NCI-H82 treated with DMSO at 0.1 percent for 48 hours (cell line): ENCODE data around the gene TPPP3.
A peak's percentile ranks its signal among the peaks of the same experiment; 100 is the strongest.

Source experiments
- DNase-seq: peaks from one replicate; lab custom pipeline; 2025; ENCODE audit not compliant: unreplicated experiment; lab: John Stamatoyannopoulos, UW

TPPP3 gene

DNA sequence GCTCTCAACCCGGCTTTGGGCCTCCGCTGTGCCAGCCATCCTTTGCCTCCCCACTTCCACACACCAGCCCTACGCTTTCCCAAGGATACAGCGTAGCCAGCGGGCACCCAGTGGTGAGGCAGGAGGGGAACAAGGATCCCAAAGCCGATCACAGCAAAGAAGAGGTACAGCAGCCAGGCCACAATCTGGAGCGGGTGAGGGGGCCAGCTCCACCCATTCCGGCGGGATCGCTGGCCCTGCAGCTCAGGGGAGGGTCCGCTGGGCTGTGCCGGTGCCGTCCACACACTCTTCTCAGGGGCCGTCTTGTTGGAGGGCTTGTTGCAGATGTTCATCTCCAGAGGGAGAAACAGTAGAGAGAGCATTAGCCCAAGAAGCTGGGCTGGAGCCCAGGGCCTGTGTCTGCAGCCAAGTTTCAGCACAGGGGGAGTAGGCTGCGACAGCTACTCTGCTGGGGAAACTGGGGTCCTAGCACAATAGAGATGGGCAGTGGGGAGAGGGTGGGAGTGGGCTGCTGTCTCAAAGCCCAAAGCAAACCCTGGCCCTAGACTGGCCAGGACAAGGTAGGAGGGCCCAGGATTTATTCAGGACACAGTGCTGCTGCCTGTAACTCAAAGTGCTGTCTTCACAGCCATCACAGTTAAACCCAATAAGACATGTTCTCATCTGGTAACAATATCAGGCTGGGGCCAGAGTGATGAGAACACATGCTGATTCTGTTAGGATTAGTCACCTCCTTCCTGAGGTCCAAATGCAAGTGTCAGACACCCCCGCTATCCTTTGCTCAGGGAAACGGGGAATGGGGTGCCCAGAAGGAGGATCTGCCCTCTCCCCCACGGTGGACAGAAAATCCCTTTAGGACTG, 13.0 kb upstream of the TPPP3 start:
- no peak for DNase-seq

DNA sequence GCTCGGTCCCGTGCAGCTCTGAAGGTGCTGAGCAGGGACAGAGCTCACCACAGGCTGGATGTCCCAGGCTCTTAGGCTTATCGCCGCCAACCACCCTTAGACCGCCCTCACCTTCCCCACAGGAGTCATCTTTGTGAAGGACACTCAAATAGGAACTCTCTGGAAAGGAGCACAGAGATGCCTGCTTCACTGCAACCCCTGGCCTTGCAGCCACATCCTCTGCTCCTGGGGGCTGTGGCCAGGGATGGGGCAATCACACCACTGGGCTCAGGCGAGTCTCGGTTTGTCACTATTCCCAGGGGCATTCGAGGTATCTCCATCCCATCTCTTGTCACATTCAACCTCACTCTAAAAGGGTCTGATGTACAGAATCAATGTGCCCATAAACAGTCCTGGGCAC, 12.0 kb upstream of the TPPP3 start:
- DNase-seq: no peak

DNA sequence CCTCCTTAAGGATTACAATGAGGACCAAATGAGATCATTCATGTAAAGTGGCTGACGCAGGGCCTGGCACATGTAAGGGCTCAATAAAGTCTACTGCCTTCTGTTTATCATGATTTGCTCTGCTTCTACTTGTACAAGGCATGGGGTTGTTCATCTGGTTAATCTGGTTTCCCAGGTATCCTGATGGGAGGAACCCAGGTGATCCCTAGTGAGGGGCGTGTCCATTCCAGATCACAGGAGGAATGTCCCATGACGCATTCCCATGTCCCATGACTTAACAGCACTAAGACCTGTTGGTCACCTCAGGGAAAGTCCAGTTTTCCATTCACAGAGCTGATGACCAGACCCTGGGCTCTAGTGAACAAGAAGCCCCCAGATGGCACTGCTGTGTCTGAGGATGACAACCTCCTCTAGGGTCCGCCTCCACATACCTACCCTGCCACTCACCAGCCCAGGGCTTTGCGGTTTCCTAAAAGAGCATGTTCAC, 11.5 kb upstream of the TPPP3 start:
- DNase-seq: no peak

DNA sequence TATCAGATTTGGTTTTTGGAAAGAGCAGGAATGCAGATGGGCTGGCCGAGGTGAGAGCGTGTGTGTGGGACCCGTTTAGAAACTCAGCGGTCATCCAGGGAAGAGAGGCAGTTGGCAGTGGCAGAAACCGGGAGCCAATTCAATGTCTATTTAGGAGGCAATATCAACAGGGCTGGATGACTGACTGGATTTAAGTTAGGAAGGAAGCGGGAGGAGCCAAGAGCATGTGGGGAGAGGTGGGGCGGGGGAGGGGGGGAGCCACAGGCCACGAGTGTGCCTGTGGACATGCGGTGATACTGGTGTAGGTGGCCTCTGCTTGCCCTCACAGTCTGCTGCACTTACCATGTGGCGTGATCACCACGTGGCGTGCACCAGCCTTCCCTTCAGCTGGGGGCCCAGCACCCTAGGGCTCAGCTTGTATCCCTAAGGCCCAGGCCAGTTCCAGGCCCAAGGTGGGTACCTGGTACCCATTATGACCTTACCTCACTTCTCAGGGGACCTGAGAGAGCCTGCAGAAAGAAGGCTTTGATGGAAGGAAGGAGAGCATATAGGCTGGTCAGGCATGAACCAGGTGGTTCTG, 10.8 kb upstream of the TPPP3 start:
- DNase-seq: no peak

DNA sequence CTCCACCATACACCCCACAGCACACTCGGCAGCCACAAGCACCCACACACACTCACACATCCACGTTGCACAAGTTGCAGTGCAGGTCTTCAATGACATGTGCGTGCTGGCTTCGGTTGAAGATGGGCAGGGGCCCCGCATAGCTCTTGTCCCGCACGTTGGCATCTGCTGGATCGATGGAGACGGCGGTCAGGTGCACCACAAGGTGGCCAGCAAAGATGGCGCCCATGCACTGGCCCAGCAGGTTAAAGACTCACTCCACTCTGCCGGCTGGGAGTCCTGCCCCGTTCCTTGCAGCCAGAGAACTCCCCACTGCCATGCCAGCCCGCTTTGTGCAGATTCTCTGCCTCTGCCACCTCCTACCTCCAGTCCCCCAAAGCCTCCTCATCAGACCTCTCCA, 7.6 kb upstream of the TPPP3 start:
- no peak for DNase-seq

DNA sequence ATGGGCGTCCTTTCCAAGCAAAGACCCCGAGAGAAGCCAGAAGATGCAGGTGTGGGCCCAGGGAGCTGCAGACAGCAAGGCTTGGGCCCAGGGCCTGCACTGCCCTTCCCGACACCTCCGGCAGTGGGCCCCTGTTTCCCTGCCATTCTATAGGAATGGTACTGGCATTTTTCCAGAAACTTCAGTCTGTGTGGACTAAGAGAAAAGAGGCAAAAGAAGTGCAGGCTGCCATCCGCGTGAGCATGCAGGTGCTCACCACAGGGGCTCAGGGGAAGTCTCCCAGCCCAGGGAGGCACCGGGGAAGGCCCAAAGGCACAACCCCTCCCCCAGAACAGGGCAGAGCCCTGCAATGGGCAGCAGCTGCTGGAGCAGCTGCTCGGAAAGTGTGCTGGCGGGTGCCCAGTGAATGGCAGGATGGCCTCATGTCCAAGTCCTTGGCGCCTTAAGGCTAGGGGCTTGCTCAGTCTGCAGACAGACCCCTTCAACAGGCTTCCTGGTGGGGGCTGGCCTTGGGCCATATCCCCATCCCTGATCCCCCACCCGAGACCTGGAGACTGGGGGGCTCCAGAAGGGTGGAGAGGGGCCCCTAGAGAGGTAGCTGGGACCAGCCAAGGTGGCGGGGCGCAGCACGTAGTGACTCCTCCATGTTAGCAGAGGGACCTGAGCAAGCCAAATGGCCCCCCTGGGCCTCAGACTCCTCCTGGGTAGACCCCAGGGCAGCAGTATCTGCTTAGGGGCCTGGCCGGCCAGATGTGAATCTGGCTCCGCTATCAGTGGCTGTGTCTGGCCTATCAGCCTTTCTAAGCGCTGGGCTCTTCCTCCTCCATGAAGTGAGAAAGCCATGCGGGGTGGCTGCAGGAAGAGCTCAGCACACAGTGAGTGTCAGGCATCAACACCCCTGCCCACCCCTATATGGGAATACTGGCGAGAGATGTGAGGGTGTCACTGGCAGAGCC, 6.7 kb upstream of the TPPP3 start:
- DNase-seq: no peak

DNA sequence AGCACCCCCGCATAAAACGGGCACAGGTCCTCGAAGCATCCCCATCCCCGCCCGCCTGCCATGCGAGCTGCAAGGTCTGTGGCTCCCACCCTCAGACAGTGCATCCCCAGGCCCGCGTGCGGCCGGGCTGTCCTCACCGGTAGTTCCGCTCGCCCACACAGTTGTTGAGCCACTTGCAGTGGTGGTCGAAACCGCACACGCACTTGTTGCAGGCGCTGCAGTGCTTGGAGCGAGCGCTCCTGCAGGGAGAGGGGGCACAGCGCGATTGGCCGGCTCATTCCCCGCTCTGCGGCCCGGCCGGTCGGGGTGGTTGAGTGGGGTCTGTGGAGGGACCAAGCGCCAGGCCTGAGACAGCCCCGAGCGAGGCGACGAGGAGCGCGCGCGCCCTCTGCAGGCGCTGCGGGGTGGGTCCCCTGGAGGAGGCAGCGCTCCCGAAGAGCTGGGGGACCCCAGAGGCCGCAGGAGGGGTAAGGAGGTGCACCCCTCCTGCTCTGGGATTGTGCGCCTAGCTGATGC, 6.0 kb upstream of the TPPP3 start:
- no peak for DNase-seq

DNA sequence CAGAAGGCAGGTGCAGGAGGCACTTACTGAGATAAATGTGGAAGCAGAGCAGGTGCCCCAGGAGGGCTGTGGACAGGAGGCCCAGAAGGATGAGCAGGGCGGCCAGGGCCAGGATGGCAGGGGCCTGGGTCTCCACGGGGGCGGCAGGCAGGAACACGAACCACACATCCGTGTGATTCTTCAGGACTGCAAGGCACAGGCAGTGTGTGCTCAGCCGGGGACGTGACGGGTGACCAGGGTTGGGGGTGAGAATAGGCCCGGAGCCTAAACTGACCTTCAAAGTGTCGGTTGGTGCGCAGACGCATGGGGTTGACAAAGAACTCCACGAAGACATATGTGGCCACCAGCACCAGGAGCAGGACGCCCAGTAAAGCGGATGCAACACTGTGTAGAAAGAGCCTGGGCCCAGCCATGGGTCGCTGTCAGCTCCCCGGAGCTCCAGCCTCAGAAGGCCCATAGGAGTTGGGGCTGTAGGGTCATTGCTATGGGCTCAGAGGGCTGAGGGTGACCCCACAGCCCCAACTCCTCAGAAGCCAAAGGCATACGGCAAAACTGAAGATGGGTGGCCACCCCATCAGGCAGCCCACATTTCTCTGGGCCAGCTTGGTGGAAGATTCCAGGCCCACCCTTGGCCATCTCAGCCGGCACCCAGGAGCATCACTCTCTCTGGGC, 5.4 kb upstream of the TPPP3 start:
- DNase-seq: no peak

DNA sequence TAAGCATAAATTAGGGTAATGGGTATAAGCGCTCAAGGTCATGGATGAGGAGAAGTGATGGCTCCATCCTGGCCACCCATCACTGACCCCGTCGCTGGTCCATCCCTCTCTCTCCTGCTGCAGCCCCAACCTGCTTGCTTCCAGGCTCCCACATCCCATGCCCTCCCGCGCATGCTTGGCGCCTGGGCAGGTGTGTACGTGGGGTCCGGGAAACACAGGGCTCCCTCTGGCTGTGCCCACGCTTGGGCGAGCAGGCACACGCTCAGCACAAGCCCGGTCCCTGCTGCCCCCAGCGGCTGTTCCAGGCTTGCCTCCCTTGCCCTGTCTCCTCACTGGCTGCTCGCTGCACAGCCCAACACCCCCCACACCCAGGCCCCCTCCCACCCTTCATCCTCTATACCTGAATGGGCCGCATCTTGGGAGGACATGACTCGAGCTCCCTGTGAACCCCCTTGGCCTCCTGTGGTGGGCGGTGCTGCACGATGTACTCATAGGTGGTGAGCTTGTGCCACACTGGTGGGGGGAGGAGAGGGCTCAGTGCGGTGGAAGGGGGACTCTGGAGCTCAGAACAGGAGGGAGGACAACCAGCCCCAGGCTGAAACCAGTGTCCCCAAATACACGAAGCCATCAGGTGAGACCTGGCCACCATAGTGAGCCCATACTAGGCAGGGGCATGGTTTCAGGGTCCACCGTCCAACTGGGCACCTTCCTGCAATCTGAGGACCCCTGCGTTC, 4.7 kb upstream of the TPPP3 start:
- DNase-seq: no peak

DNA sequence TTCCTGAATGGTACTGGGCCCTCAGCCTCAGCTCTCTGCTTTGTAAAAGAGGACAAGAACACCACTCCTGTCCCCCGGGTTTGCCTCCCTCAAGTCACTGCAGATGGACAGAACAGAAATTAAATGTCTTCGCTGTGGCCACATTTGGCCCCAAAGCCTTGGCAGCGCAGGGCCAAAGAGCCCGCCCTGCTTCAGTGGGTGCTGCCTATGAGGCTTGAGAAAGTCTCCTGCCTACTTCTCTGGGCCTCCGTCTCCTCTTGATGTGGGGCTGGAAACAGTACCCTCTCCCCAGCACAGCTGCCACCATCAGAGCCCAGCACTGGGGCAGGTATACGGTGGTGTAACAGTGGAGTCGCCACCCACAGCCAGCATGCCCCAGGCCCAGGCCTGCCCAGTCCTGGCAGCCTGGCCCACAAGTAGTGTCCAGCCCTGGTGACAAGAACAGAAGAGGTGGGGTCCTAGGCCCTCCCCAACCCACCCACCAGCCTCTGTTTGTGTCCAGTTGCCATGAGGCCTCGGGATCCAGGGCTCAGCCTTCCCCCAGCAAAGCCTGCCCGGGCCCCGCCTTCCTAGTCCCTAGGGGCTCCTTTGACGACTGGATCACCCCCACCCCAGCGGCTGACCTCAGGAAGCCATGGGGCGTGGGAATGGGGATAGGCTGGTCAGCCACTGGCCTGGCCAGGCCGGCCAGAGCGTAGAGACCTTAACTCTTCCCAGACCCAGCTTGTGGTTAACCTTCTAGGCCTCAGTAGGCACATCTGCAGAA, 3.9 kb upstream of the TPPP3 start:
- no peak for DNase-seq

DNA sequence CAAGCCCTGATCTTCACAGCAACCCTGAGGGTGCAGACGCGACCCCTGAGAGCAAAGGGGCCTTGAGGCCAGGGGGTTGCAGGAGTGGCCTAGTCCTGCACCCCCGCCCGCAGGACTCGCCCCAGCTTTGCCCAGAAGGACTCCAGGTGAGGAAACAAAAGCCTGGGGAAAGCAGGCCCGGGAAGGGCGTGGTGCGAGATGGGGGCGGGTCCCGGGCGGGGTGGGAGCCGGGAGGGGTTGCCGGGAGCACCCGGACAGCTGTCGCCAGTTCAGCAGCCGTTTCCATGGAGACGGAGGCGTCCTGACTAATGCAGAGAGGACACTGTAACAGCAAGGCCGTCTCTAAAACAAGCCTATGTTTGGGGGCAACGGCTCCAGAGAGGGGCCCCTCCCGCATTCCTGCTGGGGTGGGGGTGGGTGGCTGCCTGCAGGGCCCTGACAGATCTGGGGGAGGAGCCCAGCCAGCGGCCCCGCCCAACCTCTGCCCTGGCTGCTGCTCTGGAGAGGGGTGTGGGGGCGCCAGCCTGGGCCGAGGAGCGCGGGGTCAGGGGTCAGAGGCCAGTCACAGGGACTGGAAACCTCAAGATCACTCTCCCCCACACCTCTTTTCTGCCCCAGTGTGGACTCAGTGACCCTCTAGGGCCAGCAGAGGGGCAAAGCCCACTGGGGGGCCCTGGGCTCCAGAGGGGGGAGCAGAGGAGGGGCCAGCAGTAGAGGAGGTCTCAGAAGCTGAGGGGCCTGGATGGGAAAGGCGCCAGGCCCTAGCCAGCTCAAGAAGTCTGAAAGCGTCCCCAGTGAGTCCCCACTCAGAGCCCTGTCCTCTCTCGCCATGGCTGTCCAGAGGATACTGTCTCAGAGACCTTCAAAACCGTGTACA, 3.1 kb upstream of the TPPP3 start:
- peak; percentile 80 for DNase-seq

DNA sequence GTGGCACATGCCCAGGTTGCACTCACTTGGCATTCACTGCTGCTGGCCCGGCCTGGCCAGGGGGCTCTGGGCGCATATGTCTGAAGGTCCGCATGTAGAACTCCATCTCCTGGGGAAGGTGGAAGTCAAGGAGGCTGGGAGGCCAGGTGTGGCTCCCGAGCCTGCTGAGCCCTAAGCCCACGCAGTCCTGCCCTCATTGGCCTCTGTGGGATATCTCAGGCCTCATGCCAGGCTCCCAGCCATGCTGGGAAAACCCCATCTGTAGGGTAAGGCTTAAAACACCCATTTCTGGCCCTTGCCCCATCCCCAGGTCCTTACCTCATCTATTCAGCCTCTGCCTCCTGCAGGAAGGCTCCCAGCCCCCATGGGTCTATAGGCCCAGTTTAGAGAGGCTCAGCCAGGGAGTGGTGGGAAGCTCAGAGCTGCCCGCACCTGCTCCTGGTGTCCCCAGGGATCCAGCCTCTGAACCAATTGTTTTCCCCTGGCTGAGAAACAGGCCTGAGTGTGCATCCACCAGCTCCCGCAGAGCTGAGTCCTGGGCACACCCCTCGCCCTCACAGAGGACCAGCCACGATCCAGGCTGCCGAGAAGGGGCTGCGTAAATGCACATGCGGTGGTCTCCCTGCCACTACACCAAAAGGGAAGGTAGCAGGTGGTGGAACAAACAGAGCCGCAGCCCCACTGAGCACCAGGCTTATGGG, 2.3 kb upstream of the TPPP3 start:
- DNase-seq: peak; percentile 55

DNA sequence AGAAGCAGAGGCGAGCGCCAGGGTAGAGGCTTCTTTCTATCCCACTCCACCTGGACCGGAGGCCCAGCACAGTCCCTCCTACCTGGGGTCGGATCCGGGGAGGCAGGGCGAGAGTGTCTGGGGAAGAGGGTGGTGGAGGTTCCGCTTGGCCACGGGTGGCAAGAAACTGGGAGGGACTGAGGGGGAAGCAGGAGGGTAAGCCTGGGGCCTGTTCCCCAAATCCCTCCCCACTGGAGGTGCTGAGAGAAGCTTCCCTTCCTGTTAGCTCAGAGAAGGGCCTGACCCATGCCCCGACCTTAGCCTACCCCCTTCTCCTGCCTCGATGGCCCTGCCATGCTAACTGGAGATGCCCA, 1.8 kb upstream of the TPPP3 start:
- no peak for DNase-seq

DNA sequence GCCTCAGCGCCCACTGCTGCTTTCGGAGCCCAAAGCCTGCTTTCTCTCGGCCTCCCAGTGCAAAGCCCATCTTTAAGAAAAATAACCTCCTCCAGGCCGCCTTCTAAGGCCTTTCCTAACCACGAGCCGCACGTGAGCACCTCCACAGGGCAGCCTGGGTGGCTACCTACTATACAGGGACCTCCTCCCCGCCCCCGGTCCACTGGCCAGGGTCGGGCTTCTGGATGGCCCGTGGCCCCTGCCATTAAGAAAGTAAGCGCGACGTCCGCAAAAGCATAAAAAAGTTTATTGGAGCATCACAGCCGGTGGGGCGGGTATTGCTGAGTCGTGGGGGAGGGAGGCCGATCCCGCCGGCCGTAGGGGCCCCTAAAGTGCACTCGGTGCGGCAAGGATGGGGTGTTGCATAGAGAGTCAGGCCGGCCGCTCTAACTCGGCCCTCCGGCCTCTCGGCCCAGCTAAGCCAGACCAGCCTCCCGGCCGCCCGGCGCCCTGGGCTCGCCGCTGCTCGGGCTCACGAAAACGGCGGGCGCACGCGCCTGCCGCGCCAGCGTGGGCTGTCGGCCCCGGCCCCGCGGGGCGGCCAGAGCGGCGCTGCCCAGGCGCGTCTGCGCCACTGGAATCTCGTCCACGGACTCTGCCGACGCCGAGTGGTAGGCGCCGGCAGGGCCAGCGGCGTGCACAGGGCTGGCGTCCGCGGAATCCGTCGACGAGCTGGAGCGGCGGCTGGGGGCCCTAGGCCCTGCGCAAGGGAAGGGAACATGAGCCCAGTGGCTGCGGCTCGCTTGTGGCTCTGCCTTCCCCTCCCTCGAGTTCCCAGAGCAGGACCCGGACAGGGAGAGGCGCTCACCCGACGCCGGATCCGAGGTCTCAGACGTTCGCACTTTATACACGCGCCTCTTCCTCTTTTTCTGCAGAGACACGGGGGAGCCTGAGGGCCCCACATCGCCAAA, 1.1 kb upstream of the TPPP3 start:
- no peak for DNase-seq

DNA sequence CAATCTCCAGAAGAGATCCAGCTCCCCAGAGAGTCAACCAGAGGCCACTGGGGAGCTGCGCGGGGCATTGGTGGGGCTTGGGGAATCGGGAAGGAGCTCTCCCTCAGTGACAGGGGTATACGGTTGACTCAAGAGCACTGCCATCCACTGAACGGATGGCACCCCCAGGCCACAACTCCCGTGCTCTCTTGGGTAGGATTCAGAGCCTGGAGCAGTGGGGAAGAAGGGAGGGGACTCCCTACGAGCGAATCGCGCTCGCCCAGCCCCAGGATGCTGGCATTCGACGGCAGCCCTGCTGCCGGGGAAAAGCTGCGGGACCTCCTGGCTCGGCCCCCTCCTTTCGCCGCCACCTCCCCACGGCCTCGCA, 473 bp upstream of the TPPP3 start:
- no peak for DNase-seq

DNA sequence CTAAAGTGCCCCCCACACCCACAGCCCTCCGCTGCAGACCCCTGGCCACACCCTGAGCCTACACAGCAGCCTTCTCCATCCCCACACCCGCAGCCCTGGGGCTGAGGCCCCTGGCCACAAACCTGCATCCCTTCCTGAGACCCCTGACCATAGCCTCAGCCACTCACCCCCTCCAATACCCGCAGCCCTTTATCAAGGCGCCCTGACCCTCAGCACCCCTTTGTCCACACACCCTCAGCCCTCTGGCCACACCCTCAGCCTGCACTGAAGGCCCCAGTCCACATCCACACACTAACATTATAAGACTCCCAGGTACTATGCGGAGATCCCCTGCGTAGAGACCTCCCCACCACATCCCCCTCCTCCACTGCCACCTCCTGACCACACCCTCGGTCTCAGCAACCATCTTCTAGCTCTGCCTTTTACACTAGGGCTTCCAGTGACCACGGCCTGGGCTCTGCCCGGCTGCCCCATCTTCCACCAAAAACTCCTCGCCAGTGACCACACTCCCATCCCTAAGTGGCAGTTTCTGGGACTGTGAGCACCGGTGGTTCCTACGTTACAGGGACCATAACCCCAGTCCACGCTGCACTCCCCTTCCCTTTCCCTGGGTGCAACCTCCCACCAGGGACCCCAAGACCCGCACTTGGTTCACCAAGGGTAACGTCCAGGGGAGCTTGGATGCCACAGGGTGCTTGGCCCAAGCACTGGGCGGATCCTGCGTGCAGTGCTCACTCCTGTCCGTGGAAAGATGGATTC, 818 bp downstream of the TPPP3 start:
- no peak for DNase-seq
